K562 (cell line): ENCODE results near the gene PSRC1. TPM values are rescaled to one million over a fixed set of nuclear protein-coding genes. Genes with fewer than 3 reads are reported as not detected.

Source experiments
- ATF1 ChIP-seq, 2 experiments: fragments of 450-650 bp in 1 of 2; IDR thresholded peaks; 2 replicates each; pipeline ENCODE4 v1.6.1; 2016; ENCODE audit warnings: missing compliant biosample characterization in 1 of 2, missing genetic modification characterization in 1 of 2
- BRCA1 ChIP-seq, 2 experiments: fragments of 450-650 bp in 1 of 2; sonication (generic) in 1 of 2; formaldehyde crosslinking in 1 of 2; IDR thresholded peaks; 2 replicates each; pipeline versions ENCODE4 v1.5.0 to v1.6.1; 2017 to 2020; ENCODE audit warnings: mild to moderate bottlenecking in 1 of 2, missing genetic modification reagents in 1 of 2
- BRD4 ChIP-seq: fragments of 200-600 bp; sonication (generic); IDR thresholded peaks from 2 replicates; pipeline ENCODE4 v1.6.1; 2017; ENCODE audit warnings: inconsistent platforms
- CUX1 ChIP-seq: fragments of 200-800 bp; sonication (Bioruptor generic); IDR thresholded peaks from 2 replicates; pipeline ENCODE4 v1.6.1; 2016; ENCODE audit warnings: missing genetic modification characterization, missing compliant biosample characterization
- DNMT1 ChIP-seq: fragments of 450-650 bp; IDR thresholded peaks from 2 replicates; pipeline ENCODE4 v1.6.1; 2016; ENCODE audit warnings: antibody characterized with exemption, mild to moderate bottlenecking
- ELF2 ChIP-seq: fragments of 250-450 bp; sonication (Bioruptor Pico); IDR thresholded peaks from 2 replicates; pipeline ENCODE4 v1.5.0; 2021; ENCODE audit warnings: mild to moderate bottlenecking
- GMEB1 ChIP-seq: fragments of 250-450 bp; sonication (Bioruptor Pico); IDR thresholded peaks from 2 replicates; pipeline ENCODE4 v1.4.0; 2020; ENCODE audit warnings: mild to moderate bottlenecking
- HDAC2 ChIP-seq: fragments of 450-650 bp; IDR thresholded peaks from 2 replicates; pipeline ENCODE4 v1.6.1; 2016; ENCODE audit warnings: mild to moderate bottlenecking
- HNRNPL ChIP-seq: fragments of 200-400 bp; formaldehyde crosslinking; IDR thresholded peaks from 2 replicates; pipeline ENCODE4 v1.6.1; 2017; ENCODE audit warnings: low read depth, mild to moderate bottlenecking, low read length
- SRF ChIP-seq, 2 experiments: fragments of 250-450, 450-650 bp in 1 of 2; sonication (Bioruptor Pico) in 1 of 2; sonication (generic) in 1 of 2; formaldehyde crosslinking; IDR thresholded peaks; 2 replicates each; pipeline versions ENCODE4 v1.5.0 to v1.5.1; 2020 to 2022; ENCODE audit warnings: mild to moderate bottlenecking in 1 of 2, missing genetic modification reagents in 1 of 2
- TARDBP ChIP-seq: fragments of 450-650 bp; IDR thresholded peaks from 2 replicates; pipeline ENCODE4 v1.6.1; 2016
- TBL1XR1 ChIP-seq, 2 experiments: IDR thresholded peaks; 2 replicates each; pipeline ENCODE4 v1.6.1; 2012; ENCODE audit warnings: improper control_type of control experiment in 2 of 2, low read length in 2 of 2, mild to moderate bottlenecking in 1 of 2
- TCF15 ChIP-seq: fragments of 250-450 bp; sonication (Bioruptor Pico); IDR thresholded peaks from 2 replicates; pipeline ENCODE4 v1.8.0; 2022; ENCODE audit warnings: moderate library complexity, mild to moderate bottlenecking, inconsistent platforms
- U2AF2 ChIP-seq: fragments of 200-400 bp; formaldehyde crosslinking; optimal IDR thresholded peaks from 2 replicates; pipeline ENCODE3; 2017; ENCODE audit warnings: low read depth, mild to moderate bottlenecking, low read length
- ZNF217 ChIP-seq: sonication (generic); formaldehyde crosslinking; IDR thresholded peaks from 2 replicates; pipeline ENCODE4 v1.8.0; 2022; ENCODE audit warnings: mild to moderate bottlenecking, missing genetic modification reagents
- ZNF263 ChIP-seq: sonication (generic); formaldehyde crosslinking; IDR thresholded peaks from 2 replicates; pipeline ENCODE4 v1.8.0; 2022; ENCODE audit warnings: mild to moderate bottlenecking, missing genetic modification reagents, borderline replicate concordance
- ZNF778 ChIP-seq: fragments of 450-650 bp; formaldehyde crosslinking; IDR thresholded peaks from 2 replicates; pipeline ENCODE4 v1.4.0; 2020; ENCODE audit warnings: mild to moderate bottlenecking, moderate library complexity
- polyA plus RNA-seq, 8 experiments: library from polyadenylated mRNA; depleted of rRNA in 4 of 8; stranded (reverse) in 5 of 8; unstranded in 3 of 8; fragments of >200 nt; fragmentation: Nextera tagmentation in 2 of 8; fragmentation: Illumina TruSeq in 1 of 8; extraction: Ambion mirVana in 2 of 8; extraction: Trizol in 1 of 8; gene quantifications; 2 replicates each; pipeline versions ENCODE4 v1.2.1 to v1.2.3, GENCODE V29; 2011 to 2014; ENCODE audit warnings: inconsistent platforms in 1 of 8, missing spikeins in 1 of 8
- total RNA-seq, 7 experiments: library from RNA; depleted of rRNA in 6 of 7; stranded (reverse); fragments of >200 nt in 6 of 7; fragmentation: Illumina TruSeq in 2 of 7; extraction: Trizol in 2 of 7; gene quantifications; 2 replicates each; pipeline versions ENCODE4 v1.2.1 to v1.2.3, GENCODE V29; 2011 to 2021; ENCODE audit warnings: low replicate concordance in 1 of 7
- TF ChIP-seq, protein P1 (sequence below): fragments of 200-800 bp; sonication (Bioruptor generic); IDR thresholded peaks from 2 replicates; pipeline ENCODE4 v1.6.1; 2017; ENCODE audit warnings: missing genetic modification characterization, missing compliant biosample characterization

The PSRC1 gene
- total and polyA plus RNA-seq, 9 of the 15 experiments (the other 6 are each of a cell fraction or from before 2014, with no cell fraction given): 6.5 to 65.2 (median 39.3) TPM

DNA sequence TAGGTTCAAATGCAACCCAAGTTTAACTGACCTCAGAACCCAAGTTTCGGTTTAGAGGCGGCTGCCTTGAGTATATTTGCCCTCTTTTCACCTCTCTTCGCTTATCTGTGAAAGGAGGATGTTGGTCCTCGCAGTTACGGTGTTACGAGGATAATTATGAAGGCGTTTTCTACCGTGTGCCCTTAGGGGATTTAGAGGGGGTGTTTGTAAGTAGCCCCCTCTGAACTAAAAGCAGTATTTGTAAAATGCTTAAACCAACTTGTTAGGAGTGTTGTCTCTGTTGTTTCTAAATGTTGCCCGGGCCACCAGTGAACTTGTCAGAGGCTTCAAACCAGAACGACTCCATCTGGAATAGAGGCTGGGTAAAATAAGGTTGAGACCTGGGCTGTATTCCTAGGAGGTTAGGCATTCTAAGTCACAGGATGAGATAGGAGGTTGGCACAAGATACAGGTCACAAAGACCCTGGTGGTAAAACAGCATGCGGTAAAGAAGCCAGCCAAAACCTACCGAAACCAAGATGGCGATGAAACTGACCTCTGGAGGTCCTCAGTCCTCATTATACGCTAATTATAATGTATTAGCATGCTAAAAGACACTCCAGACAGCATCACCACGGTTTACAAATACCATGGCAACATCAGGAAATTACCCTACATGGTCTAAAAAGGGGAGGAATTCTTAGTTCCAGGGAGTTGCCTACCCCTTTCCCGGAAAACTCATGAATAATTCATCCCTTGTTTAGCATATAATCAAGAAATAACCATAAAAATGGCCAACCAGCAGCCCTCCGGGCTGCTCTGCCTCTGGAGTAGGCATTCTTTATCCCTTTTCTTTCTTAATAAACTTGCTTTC lies 1.0 kb upstream of the PSRC1 start (continued):
- TF ChIP-seq BRCA1 (IDR thresholded peaks at IDR 0.05) (no peak), BRCA1 (CRISPR knock-in tag; IDR thresholded peaks at IDR 0.05) (no peak), ZNF217 (CRISPR knock-in tag) (no peak), ZNF778 (CRISPR knock-in tag) (no peak), ZNF263 (CRISPR knock-in tag) (no peak), ELF2 (CRISPR knock-in tag) (peak; percentile 15; the same call in 1 of the 2 replicates), HDAC2 (no peak), CUX1 (CRISPR knock-in tag) (no peak; the same call in 1 of the 2 replicates), TBL1XR1 (IDR thresholded peaks at IDR 0.05; ENCODE audit: low read length in 2 of 2) (0 out of 4 replicates have a peak, but pooled peaks of 1 of the 2 experiments have one; percentile 32), ATF1 (CRISPR knock-in tag; IDR thresholded peaks at IDR 0.05) (no peak), ATF1 (tag; IDR thresholded peaks at IDR 0.05) (peak; percentile 3; the same call in 1 of the 2 replicates), TARDBP (0 out of 2 replicates have a peak, but pooled peaks have one; percentile 11), SRF (CRISPR knock-in tag; IDR thresholded peaks at IDR 0.05) (peak in 1 of 2 experiments; percentile 85; a peak in 1 of 4 replicates), DNMT1 (0 out of 2 replicates have a peak, but pooled peaks have one; percentile 16), TCF15 (CRISPR knock-in tag) (no peak), U2AF2 (no peak), BRD4 (0 out of 2 replicates have a peak, but pooled peaks have one; percentile 22), GMEB1 (no peak), HNRNPL (no peak)
- TF ChIP-seq, protein P1, sequence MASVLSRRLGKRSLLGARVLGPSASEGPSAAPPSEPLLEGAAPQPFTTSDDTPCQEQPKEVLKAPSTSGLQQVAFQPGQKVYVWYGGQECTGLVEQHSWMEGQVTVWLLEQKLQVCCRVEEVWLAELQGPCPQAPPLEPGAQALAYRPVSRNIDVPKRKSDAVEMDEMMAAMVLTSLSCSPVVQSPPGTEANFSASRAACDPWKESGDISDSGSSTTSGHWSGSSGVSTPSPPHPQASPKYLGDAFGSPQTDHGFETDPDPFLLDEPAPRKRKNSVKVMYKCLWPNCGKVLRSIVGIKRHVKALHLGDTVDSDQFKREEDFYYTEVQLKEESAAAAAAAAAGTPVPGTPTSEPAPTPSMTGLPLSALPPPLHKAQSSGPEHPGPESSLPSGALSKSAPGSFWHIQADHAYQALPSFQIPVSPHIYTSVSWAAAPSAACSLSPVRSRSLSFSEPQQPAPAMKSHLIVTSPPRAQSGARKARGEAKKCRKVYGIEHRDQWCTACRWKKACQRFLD: peak; percentile 62; the same call in 1 of the 2 replicates
